Measurements from ENCODE around the gene ID4.

ID4 gene

DNA sequence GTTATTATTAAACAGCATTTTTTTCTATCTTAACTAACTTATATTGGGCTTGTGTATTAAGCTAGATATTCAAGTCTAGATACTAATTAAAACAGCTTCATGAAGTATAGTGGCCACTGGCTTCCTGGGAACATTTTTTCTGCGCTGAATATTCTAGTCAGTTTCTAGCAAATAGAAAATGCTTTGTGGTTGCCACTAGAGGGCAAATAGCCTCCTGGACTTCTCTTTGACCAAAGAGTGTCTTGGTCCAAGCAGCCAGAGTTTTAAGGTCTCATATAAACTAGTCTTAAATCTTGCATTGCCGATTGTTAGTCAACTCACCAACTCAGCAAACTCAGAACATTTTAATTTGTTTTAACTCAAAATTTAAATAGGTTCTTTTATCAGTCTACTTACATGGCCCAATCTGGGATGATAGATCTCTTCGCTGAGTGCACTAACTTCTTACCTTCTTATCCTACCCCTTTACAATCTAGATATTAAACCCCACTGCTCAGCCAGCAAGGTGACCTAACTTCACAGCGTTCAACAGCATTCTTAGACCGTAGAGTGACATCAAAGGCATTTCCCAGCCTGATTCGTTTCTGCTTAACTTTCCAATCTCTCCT lies 24.6 kb upstream of the ID4 start:
- TF ChIP-seq, protein P1, sequence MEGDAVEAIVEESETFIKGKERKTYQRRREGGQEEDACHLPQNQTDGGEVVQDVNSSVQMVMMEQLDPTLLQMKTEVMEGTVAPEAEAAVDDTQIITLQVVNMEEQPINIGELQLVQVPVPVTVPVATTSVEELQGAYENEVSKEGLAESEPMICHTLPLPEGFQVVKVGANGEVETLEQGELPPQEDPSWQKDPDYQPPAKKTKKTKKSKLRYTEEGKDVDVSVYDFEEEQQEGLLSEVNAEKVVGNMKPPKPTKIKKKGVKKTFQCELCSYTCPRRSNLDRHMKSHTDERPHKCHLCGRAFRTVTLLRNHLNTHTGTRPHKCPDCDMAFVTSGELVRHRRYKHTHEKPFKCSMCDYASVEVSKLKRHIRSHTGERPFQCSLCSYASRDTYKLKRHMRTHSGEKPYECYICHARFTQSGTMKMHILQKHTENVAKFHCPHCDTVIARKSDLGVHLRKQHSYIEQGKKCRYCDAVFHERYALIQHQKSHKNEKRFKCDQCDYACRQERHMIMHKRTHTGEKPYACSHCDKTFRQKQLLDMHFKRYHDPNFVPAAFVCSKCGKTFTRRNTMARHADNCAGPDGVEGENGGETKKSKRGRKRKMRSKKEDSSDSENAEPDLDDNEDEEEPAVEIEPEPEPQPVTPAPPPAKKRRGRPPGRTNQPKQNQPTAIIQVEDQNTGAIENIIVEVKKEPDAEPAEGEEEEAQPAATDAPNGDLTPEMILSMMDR (IDR thresholded peaks at IDR 0.05; ENCODE audit: extremely low read depth, missing control alignments), result peak; percentile 4
- DNase-seq (ENCODE audit: low spot score), result peak; percentile 27

DNA sequence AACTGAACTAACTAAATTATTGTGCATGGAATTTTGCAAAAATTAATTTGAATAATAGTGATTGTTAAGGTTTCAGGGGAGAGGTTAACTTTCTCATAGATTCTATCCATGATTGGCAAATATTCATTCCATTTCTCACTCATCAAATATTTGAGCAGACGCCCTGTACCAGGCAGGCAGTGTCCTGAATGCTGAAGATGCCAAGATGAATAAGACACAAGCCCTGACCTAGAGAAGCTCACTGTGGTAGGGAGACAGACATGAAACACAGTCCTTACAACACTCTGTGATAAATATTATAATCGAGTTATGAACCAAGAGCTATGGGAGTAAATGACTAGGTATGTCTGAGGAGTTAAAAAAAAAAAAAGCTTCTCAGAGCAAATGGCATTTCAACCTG lies 18.4 kb upstream of the ID4 start:
- TF ChIP-seq, protein P1 (IDR thresholded peaks at IDR 0.05; ENCODE audit: extremely low read depth, missing control alignments), result no peak
- no peak for DNase-seq (ENCODE audit: low spot score)

DNA sequence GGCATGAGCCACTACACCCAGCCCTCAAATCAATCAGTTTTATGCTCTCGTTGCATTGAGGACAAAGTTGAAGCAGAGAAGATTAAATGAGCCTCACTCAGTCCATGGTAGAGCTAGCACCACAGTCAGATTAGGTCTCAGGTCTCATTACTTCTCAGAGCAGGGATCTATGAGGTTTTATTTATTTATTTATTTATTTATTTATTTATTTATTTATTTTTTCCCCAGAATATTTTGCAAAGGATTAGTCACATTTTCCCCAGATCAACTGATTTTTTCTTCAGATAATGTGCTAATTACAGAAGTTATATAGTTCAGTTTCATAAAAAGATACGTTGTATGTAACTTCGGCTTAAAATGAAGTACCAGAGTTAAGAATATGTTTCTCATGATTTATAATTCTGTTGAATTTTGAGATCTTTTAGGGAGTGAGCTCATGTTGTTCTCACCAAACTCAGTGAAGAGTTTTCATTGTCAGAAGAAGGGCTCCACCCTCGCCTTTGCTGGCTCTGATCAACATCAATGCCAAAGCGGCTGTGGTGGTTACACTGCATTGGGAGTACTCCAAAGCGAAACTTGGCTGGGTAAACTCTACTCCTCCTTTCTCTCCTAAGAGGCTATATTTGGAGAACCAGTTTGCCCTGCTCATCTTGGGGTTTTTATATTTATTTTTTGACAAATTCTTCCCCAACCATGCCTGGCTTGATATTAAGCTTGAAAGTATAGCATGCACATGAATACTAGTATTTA lies 12.9 kb upstream of the ID4 start:
- DNase-seq (ENCODE audit: low spot score), result no peak
- TF ChIP-seq, protein P1 (IDR thresholded peaks at IDR 0.05; ENCODE audit: extremely low read depth, missing control alignments), result no peak

DNA sequence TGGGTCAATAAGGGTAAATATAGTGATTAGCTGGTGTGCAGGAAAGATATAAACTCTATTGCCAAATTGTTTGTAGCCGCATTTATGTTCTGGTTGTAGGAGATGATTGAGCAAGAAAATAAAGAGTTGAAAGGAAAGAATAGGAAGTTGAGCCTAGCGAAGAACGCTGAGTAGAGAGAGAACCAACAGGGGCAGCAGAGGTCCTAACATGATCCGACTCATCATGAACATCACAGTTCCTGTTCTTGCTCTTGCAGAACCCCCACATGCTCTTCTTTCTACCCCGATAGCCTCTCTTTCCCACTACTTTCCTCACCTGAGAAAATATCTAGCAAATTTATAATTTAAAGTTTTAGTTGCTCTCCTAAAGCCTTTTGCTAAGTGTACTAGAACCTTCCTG lies 9.9 kb upstream of the ID4 start:
- TF ChIP-seq, protein P1 (IDR thresholded peaks at IDR 0.05; ENCODE audit: extremely low read depth, missing control alignments), result no peak
- DNase-seq (ENCODE audit: low spot score), result no peak

DNA sequence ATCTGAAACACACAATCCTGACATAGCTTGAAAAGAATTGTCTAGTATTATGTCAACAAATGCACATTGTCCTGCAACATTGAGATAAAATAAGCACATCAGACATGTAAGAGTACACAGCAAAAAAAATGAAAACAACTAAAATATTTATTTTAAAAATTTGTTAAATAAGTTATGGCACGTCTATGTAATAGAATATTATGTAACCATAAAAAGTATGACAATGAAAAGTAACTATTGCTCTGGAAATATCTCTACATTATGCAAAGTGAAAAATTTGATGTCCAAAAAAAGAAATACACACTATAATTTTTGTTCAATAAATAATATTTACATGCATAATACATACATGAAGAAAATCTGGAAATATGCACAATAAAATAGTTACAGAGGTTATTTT lies 9.3 kb upstream of the ID4 start:
- TF ChIP-seq, protein P1 (IDR thresholded peaks at IDR 0.05; ENCODE audit: extremely low read depth, missing control alignments), result no peak
- DNase-seq (ENCODE audit: low spot score), result no peak

DNA sequence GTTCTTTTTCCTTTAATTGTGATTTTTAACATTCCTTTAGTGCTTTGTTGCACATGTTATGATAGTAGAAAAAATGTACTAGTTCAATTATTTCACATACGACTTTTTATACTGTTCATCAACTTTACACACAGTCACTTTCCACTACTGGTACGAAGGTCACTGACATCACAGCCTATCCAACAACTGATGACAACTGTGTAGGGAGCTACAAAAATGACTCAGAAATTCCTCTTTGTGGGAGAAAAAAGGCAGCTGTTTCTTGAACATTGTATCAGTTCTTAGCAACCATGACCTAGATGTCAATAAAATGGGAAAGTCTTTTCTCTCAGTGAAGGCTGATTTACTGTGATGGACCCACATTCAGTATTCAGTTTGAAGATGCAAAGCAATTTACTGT lies 7.0 kb upstream of the ID4 start:
- TF ChIP-seq, protein P1 (IDR thresholded peaks at IDR 0.05; ENCODE audit: extremely low read depth, missing control alignments), result no peak
- DNase-seq (ENCODE audit: low spot score), result no peak

DNA sequence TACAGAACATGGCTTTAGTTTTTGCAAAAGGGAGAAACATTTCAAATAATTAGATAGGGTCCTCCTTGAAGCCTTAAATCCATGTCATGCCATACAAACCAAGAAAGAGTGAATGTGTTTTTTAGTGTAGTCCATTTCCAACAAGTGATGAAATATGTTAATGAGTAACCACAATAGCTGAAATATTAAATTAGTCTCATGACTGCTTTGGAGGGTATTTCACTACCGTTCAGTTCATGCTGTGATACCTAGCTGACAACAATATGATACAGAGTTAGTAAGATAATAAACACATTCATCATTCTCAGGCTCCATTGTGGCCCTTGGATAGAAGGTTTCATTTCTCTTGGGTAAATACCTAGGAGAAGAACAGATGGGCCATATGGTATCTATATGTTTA lies 5.8 kb upstream of the ID4 start:
- TF ChIP-seq, protein P1 (IDR thresholded peaks at IDR 0.05; ENCODE audit: extremely low read depth, missing control alignments), result no peak
- no peak for DNase-seq (ENCODE audit: low spot score)

All from GM20000 (cell line).